ENCODE results near the gene KISS1. TPM values are rescaled to one million over a fixed set of nuclear protein-coding genes. Genes with fewer than 3 reads are reported as not detected.

KISS1 gene
- total and polyA plus RNA-seq, 2 donors (not counting 1 experiment from before 2014, with no cell fraction given) = 0.17 to 0.52 TPM

DNA sequence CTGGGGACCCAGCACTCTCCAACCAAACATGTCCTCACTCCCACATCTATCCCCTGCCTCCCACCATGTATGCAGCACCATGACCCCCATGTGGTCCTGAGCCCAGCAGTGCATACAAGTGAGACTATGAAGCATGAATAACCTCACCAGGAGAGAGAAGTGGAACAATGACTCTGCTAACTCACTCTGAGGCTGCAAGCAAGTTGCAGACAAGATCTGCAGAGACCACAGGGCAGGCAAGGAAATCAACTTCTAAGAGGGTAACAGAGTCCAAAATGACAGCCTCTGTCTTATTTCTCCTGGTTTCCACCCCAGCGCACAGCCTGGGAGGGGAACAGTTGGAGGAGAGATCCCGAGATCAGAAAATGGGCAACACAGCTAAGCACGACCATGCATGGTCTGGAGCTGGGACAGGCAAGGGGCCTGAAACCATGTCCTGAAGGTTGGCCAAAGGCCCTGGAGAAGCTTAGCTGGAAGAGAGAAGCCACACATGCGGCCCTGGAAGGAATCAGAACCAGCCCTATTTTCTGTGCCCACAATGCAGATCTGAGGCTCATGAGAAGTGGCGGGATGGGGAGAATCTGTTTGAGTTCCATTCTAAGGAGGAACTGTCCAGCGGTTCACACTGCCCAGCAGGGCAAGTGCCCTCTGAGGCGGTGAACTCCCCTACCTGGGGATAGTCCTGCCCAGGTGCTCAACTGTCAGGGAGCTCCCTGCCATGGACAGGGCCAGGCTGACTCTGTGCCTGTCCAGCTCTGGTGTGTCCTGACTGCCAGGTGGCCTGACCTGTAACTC lies 17.6 kb downstream of the KISS1 start:
- Histone ChIP-seq H3K4me1 (ENCODE audit: control insufficient read depth, extremely low read depth, insufficient read depth, low read length) (no peaks in the 10 kb centered on the region), H4K20me1 (ENCODE audit: control insufficient read depth, extremely low read depth, insufficient read depth, low read length) (no peaks in the 10 kb centered on the region), H3K4me3 (replicated peaks in 1 of 4; ENCODE audit: control extremely low read depth in 1 of 4, insufficient read depth in 1 of 4, low read depth in 3 of 4, low read length in 4 of 4) (no peak overlapping the region), H3K36me3 (ENCODE audit: control insufficient read depth, insufficient read depth, low read length) (no peaks in the 10 kb centered on the region), H2AFZ (ENCODE audit: low read length) (no peak overlapping the region), H3K4me2 (ENCODE audit: extremely low read depth, insufficient read depth, low read length) (no peak overlapping the region), H3K79me2 (ENCODE audit: control insufficient read depth, insufficient read depth, low read length) (no peaks in the 10 kb centered on the region), H3K27me3 (ENCODE audit: control insufficient read depth, insufficient read depth, low read length) (no peaks in the 10 kb centered on the region), H3K9ac (ENCODE audit: insufficient read depth, low read length) (no peak overlapping the region), H3K27ac (ENCODE audit: insufficient read depth, low read length) (no peak overlapping the region), H3K9me3 (ENCODE audit: control insufficient read depth, insufficient read depth, low read depth, low read length) (no peaks in the 10 kb centered on the region)
- no peak for DNase-seq (ENCODE audit: low read depth in 2 of 2)
- TF ChIP-seq, protein P1, sequence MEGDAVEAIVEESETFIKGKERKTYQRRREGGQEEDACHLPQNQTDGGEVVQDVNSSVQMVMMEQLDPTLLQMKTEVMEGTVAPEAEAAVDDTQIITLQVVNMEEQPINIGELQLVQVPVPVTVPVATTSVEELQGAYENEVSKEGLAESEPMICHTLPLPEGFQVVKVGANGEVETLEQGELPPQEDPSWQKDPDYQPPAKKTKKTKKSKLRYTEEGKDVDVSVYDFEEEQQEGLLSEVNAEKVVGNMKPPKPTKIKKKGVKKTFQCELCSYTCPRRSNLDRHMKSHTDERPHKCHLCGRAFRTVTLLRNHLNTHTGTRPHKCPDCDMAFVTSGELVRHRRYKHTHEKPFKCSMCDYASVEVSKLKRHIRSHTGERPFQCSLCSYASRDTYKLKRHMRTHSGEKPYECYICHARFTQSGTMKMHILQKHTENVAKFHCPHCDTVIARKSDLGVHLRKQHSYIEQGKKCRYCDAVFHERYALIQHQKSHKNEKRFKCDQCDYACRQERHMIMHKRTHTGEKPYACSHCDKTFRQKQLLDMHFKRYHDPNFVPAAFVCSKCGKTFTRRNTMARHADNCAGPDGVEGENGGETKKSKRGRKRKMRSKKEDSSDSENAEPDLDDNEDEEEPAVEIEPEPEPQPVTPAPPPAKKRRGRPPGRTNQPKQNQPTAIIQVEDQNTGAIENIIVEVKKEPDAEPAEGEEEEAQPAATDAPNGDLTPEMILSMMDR (conservative IDR thresholded peaks at IDR 0.05 in 1 of 2, IDR thresholded peaks at IDR 0.05 in 1 of 2; ENCODE audit: low read depth in 1 of 2, low read length in 2 of 2) = no peak
- TF ChIP-seq EZH2 (IDR thresholded peaks at IDR 0.05; ENCODE audit: low read length, missing control alignments) = no peak

DNA sequence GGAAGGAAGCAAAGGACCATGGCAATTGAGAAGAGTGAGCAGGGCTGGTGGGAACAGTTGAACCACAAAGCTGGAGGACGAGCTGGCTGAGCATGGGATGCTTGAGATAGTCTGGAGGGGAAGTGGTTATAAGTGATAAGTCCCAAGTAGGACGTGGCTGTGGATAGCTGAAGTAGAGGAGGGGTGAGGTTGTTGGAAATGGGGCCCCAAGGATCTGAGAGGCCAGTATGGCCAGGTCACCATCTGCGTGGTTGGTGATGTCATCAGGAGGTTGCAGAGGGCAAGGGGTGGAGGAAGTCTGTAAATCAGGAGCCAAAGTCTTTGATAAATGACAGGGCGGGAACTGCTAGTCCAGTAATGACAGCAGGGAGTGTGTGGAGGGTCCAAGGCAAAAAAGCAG lies 19.2 kb downstream of the KISS1 start:
- Histone ChIP-seq H3K27ac (ENCODE audit: insufficient read depth, low read length) (no peak overlapping the region), H3K4me3 (replicated peaks in 1 of 4; ENCODE audit: control extremely low read depth in 1 of 4, insufficient read depth in 1 of 4, low read depth in 3 of 4, low read length in 4 of 4) (no peak overlapping the region), H3K9ac (ENCODE audit: insufficient read depth, low read length) (no peak overlapping the region), H3K27me3 (ENCODE audit: control insufficient read depth, insufficient read depth, low read length) (no peaks in the 10 kb centered on the region), H4K20me1 (ENCODE audit: control insufficient read depth, extremely low read depth, insufficient read depth, low read length) (no peaks in the 10 kb centered on the region), H3K79me2 (ENCODE audit: control insufficient read depth, insufficient read depth, low read length) (no peaks in the 10 kb centered on the region), H2AFZ (ENCODE audit: low read length) (no peak overlapping the region), H3K9me3 (ENCODE audit: control insufficient read depth, insufficient read depth, low read depth, low read length) (no peaks in the 10 kb centered on the region), H3K4me1 (ENCODE audit: control insufficient read depth, extremely low read depth, insufficient read depth, low read length) (no peaks in the 10 kb centered on the region), H3K36me3 (ENCODE audit: control insufficient read depth, insufficient read depth, low read length) (no peaks in the 10 kb centered on the region), H3K4me2 (ENCODE audit: extremely low read depth, insufficient read depth, low read length) (no peak overlapping the region)
- DNase-seq (ENCODE audit: low read depth in 2 of 2) = no peak
- no peak for TF ChIP-seq EZH2 (IDR thresholded peaks at IDR 0.05; ENCODE audit: low read length, missing control alignments)
- TF ChIP-seq, protein P1 (conservative IDR thresholded peaks at IDR 0.05 in 1 of 2, IDR thresholded peaks at IDR 0.05 in 1 of 2; ENCODE audit: low read depth in 1 of 2, low read length in 2 of 2) = no peak

DNA sequence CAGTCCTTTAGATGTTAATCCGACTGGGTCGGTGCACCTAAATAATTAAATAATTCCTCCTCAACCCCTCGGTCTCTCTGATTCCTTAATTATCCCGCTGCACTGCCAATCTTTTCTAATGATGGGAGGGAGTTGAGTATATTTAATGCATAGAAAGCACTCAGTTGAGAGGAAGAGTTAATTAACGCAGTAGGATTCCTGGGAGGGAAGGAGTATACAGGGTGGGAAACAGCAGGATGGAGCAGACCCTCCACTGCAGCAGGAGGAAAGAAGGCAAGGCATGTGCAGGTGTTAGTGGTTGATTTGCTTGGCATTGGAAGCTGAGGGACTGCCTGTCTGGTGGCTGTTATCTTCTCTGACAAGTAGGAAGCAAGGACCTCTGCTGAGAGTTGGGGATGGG lies 20.2 kb downstream of the KISS1 start:
- no peak overlapping the region for H3K27ac ChIP-seq (ENCODE audit: insufficient read depth, low read length)

More for the DNA sequence above, 20.2 kb downstream of the KISS1 start:
- DNase-seq (ENCODE audit: low read depth in 2 of 2) = no peak
- H3K9me3 ChIP-seq (ENCODE audit: control insufficient read depth, insufficient read depth, low read depth, low read length) = no peaks in the 10 kb centered on the region
- H3K4me2 ChIP-seq (ENCODE audit: extremely low read depth, insufficient read depth, low read length) = no peak overlapping the region
- H3K36me3 ChIP-seq (ENCODE audit: control insufficient read depth, insufficient read depth, low read length) = no peaks in the 10 kb centered on the region
- peaks cover 3% of the 10 kb centered on the region for H3K4me1 ChIP-seq (ENCODE audit: control insufficient read depth, extremely low read depth, insufficient read depth, low read length)
- H3K9ac ChIP-seq (ENCODE audit: insufficient read depth, low read length) = no peak overlapping the region
- no peak overlapping the region for H2AFZ ChIP-seq (ENCODE audit: low read length)
- H4K20me1 ChIP-seq (ENCODE audit: control insufficient read depth, extremely low read depth, insufficient read depth, low read length) = no peaks in the 10 kb centered on the region
- H3K79me2 ChIP-seq (ENCODE audit: control insufficient read depth, insufficient read depth, low read length) = no peaks in the 10 kb centered on the region
- TF ChIP-seq EZH2 (IDR thresholded peaks at IDR 0.05; ENCODE audit: low read length, missing control alignments) = no peak
- TF ChIP-seq, protein P1 (conservative IDR thresholded peaks at IDR 0.05 in 1 of 2, IDR thresholded peaks at IDR 0.05 in 1 of 2; ENCODE audit: low read depth in 1 of 2, low read length in 2 of 2) = no peak
- no peaks in the 10 kb centered on the region for H3K27me3 ChIP-seq (ENCODE audit: control insufficient read depth, insufficient read depth, low read length)
- no peak overlapping the region for H3K4me3 ChIP-seq (replicated peaks in 1 of 4; ENCODE audit: control extremely low read depth in 1 of 4, insufficient read depth in 1 of 4, low read depth in 3 of 4, low read length in 4 of 4)
